NCI-H748 (cell line): ENCODE results near the gene ATP5ME.

Experiments
- DNase-seq: peaks from one replicate; lab custom pipeline; 2025; ENCODE audit not compliant: unreplicated experiment; lab: John Stamatoyannopoulos, UW

Gene ATP5ME

GRCh38 chr4:622996-623913 is 50.8 kb downstream of the ATP5ME start:
- DNase-seq: no peak
